Stomach (tissue), 9 donors: ENCODE measurements around the gene PRDM16. TPM values are rescaled to one million over a fixed set of nuclear protein-coding genes. Genes with fewer than 3 reads are reported as not detected.

Source experiments
- DNase-seq, 2 donors: peaks; one replicate each; pipeline versions ENCODE4 v3.0.0 to v3.0.0-alpha.2; 2013 to 2019
- H3K27ac ChIP-seq, 5 donors: fragments of 200-600 bp in 4 of 5; sonication (generic) in 4 of 5; one replicate each; pipeline ENCODE4 v1.5.1; 2013 to 2019; ENCODE audit warnings: mild to moderate bottlenecking in 1 of 5, moderate library complexity in 1 of 5
- H3K27me3 ChIP-seq, 3 donors: fragments of 200-600 bp; sonication (generic); one replicate each; pipeline ENCODE4 v1.5.1; 2017 to 2019; ENCODE audit warnings: mixed run types in 1 of 3
- H3K36me3 ChIP-seq, 4 donors: fragments of 200-600 bp; sonication (generic); 1 replicate in 3 of 4; 2 replicates in 1 of 4; pipeline ENCODE4 v1.5.1; 2016 to 2019
- H3K4me1 ChIP-seq, 4 donors: fragments of 200-600 bp; sonication (generic); one replicate each; pipeline ENCODE4 v1.5.1; 2016 to 2019
- H3K4me3 ChIP-seq, 4 donors: fragments of 200-600 bp; sonication (generic) in 3 of 4; one replicate each; pipeline ENCODE4 v1.5.1; 2016 to 2019; ENCODE audit warnings: mild to moderate bottlenecking in 1 of 4
- H3K9me3 ChIP-seq, 4 donors: fragments of 200-600 bp; sonication (generic); one replicate each; pipeline ENCODE4 v1.5.1; 2016 to 2019
- EP300 ChIP-seq: sonication (generic); formaldehyde crosslinking; IDR thresholded peaks from one replicate; pipeline ENCODE4 v1.6.1; 2017; ENCODE audit warnings: antibody characterized with exemption
- POLR2A ChIP-seq, 4 donors: fragments of 450-650 bp; IDR thresholded peaks; one replicate each; pipeline ENCODE4 v1.6.1; 2016; ENCODE audit warnings: antibody characterized with exemption in 4 of 4, control low read depth in 2 of 4, mild to moderate bottlenecking in 1 of 4, moderate library complexity in 1 of 4
- POLR2AphosphoS5 ChIP-seq, 3 donors: sonication (generic); formaldehyde crosslinking; IDR thresholded peaks; one replicate each; pipeline ENCODE4 v1.6.1; 2016; ENCODE audit warnings: antibody characterized with exemption in 3 of 3
- WGBS, 5 donors: extraction: QIAGEN DNeasy Blood & Tissue Kit in 3 of 5; methylation state at CpG; one replicate each; pipeline versions ENCODE4 v1.1.5 to v1.1.7; 2013 to 2018; 5-methylcytosine and 5-hydroxymethylcytosine counted together
- intact Hi-C: fragments of 100-400 bp; cut with DNase I; formaldehyde crosslinking; loops from one replicate; pipeline ENCODE4 v1.15.1; 2023; ENCODE audit warnings: low total_unique reads
- polyA plus RNA-seq, 3 donors: library from polyadenylated mRNA; stranded (reverse); fragments of 200-250 nt; gene quantifications; one replicate each; pipeline ENCODE4 v1.2.3, GENCODE V29; 2013
- total RNA-seq, 5 donors: library from RNA; depleted of rRNA; stranded (reverse); fragments of >200 nt; gene quantifications; one replicate each; pipeline versions ENCODE4 v1.1.0 to v1.2.3, GENCODE V29; 2014 to 2016
- TF ChIP-seq, protein P1 (sequence below), 7 experiments: fragments of 450-650 bp in 4 of 7; fragments of 200-600 bp in 3 of 7; sonication (generic) in 3 of 7; IDR thresholded peaks; one replicate each; pipeline ENCODE4 v1.5.1; 2016 to 2019; ENCODE audit warnings: antibody characterized with exemption in 7 of 7, control low read depth in 2 of 7, mild to moderate bottlenecking in 1 of 7
- donor health status: healthy with polysubstance abuse.
- donor health status: Bipolar disorder and iron deficiency.
- donor health status: healthy.

The PRDM16 gene
- total and polyA plus RNA-seq, 8 donors = 0.29 to 222 (median 15.8) TPM

GRCh38 chr1:3391711-3392110 lies 322.7 kb downstream of the PRDM16 start:
- Histone ChIP-seq H3K4me3 (no peak overlapping the region), H3K27me3 (peaks cover 0 to 82% (median 24%) of the 10 kb centered on the region in 3 donors), H3K36me3 (peaks cover 0 to 5% (median 1%) of the 10 kb centered on the region in 4 donors), H3K4me1 (peaks cover 15 to 25% (median 19%) of the 10 kb centered on the region in 4 donors), H3K27ac (no peak overlapping the region), H3K9me3 (no peaks in the 10 kb centered on the region)
- DNase-seq = no peak
- TF ChIP-seq, protein P1, sequence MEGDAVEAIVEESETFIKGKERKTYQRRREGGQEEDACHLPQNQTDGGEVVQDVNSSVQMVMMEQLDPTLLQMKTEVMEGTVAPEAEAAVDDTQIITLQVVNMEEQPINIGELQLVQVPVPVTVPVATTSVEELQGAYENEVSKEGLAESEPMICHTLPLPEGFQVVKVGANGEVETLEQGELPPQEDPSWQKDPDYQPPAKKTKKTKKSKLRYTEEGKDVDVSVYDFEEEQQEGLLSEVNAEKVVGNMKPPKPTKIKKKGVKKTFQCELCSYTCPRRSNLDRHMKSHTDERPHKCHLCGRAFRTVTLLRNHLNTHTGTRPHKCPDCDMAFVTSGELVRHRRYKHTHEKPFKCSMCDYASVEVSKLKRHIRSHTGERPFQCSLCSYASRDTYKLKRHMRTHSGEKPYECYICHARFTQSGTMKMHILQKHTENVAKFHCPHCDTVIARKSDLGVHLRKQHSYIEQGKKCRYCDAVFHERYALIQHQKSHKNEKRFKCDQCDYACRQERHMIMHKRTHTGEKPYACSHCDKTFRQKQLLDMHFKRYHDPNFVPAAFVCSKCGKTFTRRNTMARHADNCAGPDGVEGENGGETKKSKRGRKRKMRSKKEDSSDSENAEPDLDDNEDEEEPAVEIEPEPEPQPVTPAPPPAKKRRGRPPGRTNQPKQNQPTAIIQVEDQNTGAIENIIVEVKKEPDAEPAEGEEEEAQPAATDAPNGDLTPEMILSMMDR (IDR thresholded peaks at IDR 0.05) = no peak
- TF ChIP-seq EP300 (no peak), POLR2A (IDR thresholded peaks at IDR 0.05) (no peak), POLR2AphosphoS5 (IDR thresholded peaks at IDR 0.05) (no peak)
- intact Hi-C loops = no loop called here
- 67 to 77% (median 75%) methylated on average over 15 to 18 of the region's 18 CpGs for WGBS, 5 donors

DNA sequence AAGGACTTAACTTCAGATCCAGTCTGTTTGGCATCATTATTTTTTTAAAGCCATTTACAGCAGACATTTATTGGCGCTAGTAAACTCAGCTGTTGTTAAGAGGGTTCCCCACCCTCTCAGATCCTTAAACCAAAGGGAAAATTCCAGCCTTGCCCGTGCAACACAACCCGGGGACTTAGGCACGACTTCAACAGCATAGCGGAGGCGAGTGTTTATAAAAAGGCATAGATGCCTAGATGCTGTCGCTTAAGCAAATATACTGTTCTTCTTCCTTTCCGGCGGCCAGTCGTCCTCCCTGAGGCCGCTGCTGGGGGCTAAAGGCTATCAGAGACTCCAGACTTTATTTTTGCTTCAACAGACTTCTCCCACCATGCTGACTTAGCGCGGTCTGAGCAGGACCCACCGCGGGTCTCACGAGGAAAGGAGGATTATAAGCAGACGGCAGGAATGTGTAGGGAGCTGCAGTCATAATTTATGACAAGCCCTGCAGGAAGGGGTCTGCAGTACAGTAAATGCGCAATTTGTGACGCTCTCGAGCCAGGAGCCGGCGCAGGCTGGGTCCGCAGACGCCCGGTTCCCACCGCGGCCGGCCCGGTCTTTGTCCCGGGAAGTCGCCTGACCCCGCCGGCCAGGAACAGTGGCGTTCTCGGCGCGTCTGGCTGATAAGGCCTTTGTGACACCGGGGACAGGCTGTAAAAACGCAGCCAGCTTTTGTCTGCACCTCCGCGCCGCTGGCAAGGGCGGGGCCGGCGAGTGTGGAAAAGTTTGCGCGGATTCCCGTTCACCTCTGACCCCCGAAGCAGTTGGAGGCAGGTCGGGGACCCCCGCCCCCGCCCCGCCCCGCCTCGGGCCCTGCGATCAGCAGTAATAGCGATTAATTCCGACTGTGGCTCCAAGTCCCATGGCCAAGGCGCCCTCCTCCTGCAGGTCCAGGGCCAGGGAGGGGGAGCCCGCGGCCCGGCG lies 324.3 kb downstream of the PRDM16 start:
- Histone ChIP-seq H3K9me3 (no peaks in the 10 kb centered on the region), H3K4me1 (peaks cover 15 to 25% (median 19%) of the 10 kb centered on the region in 4 donors), H3K4me3 (peak overlapping the region; percentile 21 to 44 (median 28)), H3K36me3 (peaks cover 0 to 14% (median 3%) of the 10 kb centered on the region in 4 donors), H3K27me3 (peaks cover 0 to 82% (median 24%) of the 10 kb centered on the region in 3 donors), H3K27ac (peak overlapping the region in 4 of 5 donors; percentile 5 to 65 (median 25))
- TF ChIP-seq, protein P1 (IDR thresholded peaks at IDR 0.05) = no peak
- no peak for TF ChIP-seq EP300
- TF ChIP-seq POLR2A (IDR thresholded peaks at IDR 0.05) = no peak
- intact Hi-C loops = no loop called here
- peak; percentile 68 to 74 for DNase-seq
- 5 to 14% (median 11%) methylated on average over 31 to 63 of the region's 63 CpGs for WGBS, 5 donors

GRCh38 chr1:3393987-3394920 lies 325.3 kb downstream of the PRDM16 start:
- TF ChIP-seq, protein P1 (IDR thresholded peaks at IDR 0.05) = no peak
- no peak for TF ChIP-seq POLR2AphosphoS5 (IDR thresholded peaks at IDR 0.05)
- no peak for TF ChIP-seq EP300
- no peak for TF ChIP-seq POLR2A (IDR thresholded peaks at IDR 0.05)
- intact Hi-C loops = no loop called here
- H3K27ac ChIP-seq = peak overlapping the region in 4 of 5 donors; percentile 5 to 65 (median 25)
- peaks cover 0 to 14% (median 3%) of the 10 kb centered on the region in 4 donors for H3K36me3 ChIP-seq
- H3K4me3 ChIP-seq = peak overlapping the region; percentile 21 to 44 (median 28)
- H3K9me3 ChIP-seq = no peaks in the 10 kb centered on the region
- no peak for DNase-seq
- H3K27me3 ChIP-seq = peaks cover 0 to 73% (median 24%) of the 10 kb centered on the region in 3 donors
- peaks cover 15 to 25% (median 19%) of the 10 kb centered on the region in 4 donors for H3K4me1 ChIP-seq
- WGBS, 5 donors = 34 to 52% (median 47%) methylated on average over 33 to 59 of the region's 59 CpGs

DNA sequence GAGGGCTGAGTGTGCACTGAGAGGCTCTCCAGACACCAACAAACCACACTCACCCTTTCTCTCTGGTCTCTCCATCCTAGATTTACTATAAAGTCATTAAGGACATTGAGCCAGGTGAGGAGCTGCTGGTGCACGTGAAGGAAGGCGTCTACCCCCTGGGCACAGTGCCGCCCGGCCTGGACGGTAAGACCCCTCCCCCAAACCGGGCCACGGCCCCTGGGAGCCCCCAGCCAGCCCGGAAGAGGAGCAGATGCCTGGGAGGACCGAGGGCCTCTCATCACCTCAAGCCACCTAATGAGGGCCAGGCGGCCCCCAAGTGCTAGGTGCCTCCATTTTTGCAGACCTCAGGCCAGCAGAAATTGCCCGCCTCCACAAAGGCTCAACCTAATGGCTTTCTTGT lies 327.4 kb downstream of the PRDM16 start:
- no peak for DNase-seq
- Histone ChIP-seq H3K36me3 (peaks cover 0 to 14% (median 7%) of the 10 kb centered on the region in 4 donors), H3K9me3 (no peaks in the 10 kb centered on the region), H3K27ac (no peak overlapping the region), H3K4me1 (peaks cover 15 to 25% (median 21%) of the 10 kb centered on the region in 4 donors), H3K27me3 (peaks cover 0 to 53% (median 24%) of the 10 kb centered on the region in 3 donors), H3K4me3 (no peak overlapping the region)
- TF ChIP-seq POLR2AphosphoS5 (IDR thresholded peaks at IDR 0.05) = no peak
- WGBS, 5 donors = 81 to 93% (median 90%) methylated on average over 6 to 11 of the region's 11 CpGs
- intact Hi-C loops = no loop called here
